Measurements from ENCODE around the gene ARID3A. TPM values are rescaled to one million over a fixed set of nuclear protein-coding genes. Genes with fewer than 3 reads are reported as not detected.

The ARID3A gene
- total and polyA plus RNA-seq, 2 of the 13 experiments (the other 11 are each of a cell fraction or from before 2014, with no cell fraction given): 71.3 to 77.9 TPM

DNA sequence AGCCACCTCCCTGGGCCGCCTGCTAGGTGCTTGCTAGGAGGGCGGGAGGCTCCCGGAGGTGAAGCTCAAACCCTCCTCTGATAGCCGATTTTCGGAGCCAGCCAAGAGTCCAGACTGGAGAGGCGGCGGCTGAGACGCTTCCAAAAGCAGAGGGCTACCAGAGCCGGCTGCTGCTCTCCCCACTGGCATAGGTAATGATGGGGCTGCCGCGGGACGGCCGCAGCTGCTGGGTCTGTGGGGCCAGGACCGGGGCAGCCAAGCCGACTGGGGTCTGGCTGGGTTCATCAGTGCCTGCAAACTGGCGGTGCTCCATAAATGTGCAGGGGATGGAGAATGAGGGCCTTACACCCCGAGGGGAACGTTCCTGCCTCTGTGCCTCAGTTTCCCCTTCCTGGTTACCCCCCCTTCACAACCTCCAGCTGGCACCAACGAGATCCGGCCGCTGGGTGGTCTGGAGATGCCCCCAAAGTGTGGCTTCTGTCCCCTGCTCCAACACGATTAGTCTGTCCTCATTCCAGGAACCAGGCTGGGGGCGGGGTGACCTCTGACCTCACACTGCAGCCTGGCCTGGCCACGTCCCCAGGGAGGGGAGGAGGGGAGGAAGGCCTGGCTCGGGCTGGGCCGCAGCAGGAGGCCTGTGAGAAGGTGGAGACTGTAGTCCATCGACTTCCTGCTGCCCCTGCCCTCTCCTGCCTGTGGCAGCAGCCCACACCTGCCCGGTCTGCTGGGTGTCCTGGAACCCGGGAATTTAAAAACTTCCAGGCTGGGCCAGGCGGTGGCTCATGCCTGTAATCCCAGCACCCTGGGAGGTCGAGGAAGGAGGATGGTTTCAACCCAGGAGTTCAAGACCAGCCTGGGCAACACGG, 54.5 kb downstream of the ARID3A start (continued):
- TF ChIP-seq, protein P1, sequence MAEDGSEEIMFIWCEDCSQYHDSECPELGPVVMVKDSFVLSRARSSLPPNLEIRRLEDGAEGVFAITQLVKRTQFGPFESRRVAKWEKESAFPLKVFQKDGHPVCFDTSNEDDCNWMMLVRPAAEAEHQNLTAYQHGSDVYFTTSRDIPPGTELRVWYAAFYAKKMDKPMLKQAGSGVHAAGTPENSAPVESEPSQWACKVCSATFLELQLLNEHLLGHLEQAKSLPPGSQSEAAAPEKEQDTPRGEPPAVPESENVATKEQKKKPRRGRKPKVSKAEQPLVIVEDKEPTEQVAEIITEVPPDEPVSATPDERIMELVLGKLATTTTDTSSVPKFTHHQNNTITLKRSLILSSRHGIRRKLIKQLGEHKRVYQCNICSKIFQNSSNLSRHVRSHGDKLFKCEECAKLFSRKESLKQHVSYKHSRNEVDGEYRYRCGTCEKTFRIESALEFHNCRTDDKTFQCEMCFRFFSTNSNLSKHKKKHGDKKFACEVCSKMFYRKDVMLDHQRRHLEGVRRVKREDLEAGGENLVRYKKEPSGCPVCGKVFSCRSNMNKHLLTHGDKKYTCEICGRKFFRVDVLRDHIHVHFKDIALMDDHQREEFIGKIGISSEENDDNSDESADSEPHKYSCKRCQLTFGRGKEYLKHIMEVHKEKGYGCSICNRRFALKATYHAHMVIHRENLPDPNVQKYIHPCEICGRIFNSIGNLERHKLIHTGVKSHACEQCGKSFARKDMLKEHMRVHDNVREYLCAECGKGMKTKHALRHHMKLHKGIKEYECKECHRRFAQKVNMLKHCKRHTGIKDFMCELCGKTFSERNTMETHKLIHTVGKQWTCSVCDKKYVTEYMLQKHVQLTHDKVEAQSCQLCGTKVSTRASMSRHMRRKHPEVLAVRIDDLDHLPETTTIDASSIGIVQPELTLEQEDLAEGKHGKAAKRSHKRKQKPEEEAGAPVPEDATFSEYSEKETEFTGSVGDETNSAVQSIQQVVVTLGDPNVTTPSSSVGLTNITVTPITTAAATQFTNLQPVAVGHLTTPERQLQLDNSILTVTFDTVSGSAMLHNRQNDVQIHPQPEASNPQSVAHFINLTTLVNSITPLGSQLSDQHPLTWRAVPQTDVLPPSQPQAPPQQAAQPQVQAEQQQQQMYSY (CRISPR knock-in tag; IDR thresholded peaks at IDR 0.05): peak; percentile 65; the same call in 1 of the 2 replicates
- peak; percentile 76; the same call in 1 of the 2 replicates for TF ChIP-seq PITX1 (CRISPR knock-in tag; IDR thresholded peaks at IDR 0.05)
- TF ChIP-seq HNRNPUL1 (IDR thresholded peaks at IDR 0.05; ENCODE audit: low read depth, low read length): no peak
- TF ChIP-seq, protein P2, sequence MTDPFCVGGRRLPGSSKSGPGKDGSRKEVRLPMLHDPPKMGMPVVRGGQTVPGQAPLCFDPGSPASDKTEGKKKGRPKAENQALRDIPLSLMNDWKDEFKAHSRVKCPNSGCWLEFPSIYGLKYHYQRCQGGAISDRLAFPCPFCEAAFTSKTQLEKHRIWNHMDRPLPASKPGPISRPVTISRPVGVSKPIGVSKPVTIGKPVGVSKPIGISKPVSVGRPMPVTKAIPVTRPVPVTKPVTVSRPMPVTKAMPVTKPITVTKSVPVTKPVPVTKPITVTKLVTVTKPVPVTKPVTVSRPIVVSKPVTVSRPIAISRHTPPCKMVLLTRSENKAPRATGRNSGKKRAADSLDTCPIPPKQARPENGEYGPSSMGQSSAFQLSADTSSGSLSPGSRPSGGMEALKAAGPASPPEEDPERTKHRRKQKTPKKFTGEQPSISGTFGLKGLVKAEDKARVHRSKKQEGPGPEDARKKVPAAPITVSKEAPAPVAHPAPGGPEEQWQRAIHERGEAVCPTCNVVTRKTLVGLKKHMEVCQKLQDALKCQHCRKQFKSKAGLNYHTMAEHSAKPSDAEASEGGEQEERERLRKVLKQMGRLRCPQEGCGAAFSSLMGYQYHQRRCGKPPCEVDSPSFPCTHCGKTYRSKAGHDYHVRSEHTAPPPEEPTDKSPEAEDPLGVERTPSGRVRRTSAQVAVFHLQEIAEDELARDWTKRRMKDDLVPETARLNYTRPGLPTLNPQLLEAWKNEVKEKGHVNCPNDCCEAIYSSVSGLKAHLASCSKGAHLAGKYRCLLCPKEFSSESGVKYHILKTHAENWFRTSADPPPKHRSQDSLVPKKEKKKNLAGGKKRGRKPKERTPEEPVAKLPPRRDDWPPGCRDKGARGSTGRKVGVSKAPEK (CRISPR knock-in tag; IDR thresholded peaks at IDR 0.05; ENCODE audit: borderline replicate concordance): no peak
- no peak for TF ChIP-seq TP53 (CRISPR knock-in tag; conservative IDR thresholded peaks at IDR 0.05)
- TF ChIP-seq ZNF281 (CRISPR knock-in tag; IDR thresholded peaks at IDR 0.05; ENCODE audit: borderline replicate concordance): peak; percentile 100
- peak; percentile 38 to 68; a peak in 3 of 4 replicates for TF ChIP-seq POLR2A (IDR thresholded peaks at IDR 0.05; ENCODE audit: insufficient read depth in 1 of 2, low read depth in 2 of 2, low read length in 2 of 2)
- no peak for TF ChIP-seq ZNF879 (CRISPR knock-in tag; IDR thresholded peaks at IDR 0.05)
- TF ChIP-seq ZNF891 (CRISPR knock-in tag; IDR thresholded peaks at IDR 0.05): no peak; the same call in 1 of the 2 replicates
- peak; percentile 56; the same call in 1 of the 2 replicates for TF ChIP-seq ZNF563 (CRISPR knock-in tag; IDR thresholded peaks at IDR 0.05)
- TF ChIP-seq ZNF496 (CRISPR knock-in tag; IDR thresholded peaks at IDR 0.05; ENCODE audit: insufficient replicate concordance): no peak
- TF ChIP-seq SALL1 (CRISPR knock-in tag; IDR thresholded peaks at IDR 0.05): peak; percentile 87
- TF ChIP-seq ZNF737 (CRISPR knock-in tag; IDR thresholded peaks at IDR 0.05; ENCODE audit: borderline replicate concordance): no peak
- no peak for TF ChIP-seq ZNF567 (CRISPR knock-in tag; IDR thresholded peaks at IDR 0.05; ENCODE audit: borderline replicate concordance)
- peak; percentile 56; the same call in 1 of the 2 replicates for TF ChIP-seq CEBPG (CRISPR knock-in tag; IDR thresholded peaks at IDR 0.05)
- TF ChIP-seq MTA3 (CRISPR knock-in tag; IDR thresholded peaks at IDR 0.05): no peak
- TF ChIP-seq ZNF605 (CRISPR knock-in tag; IDR thresholded peaks at IDR 0.05): peak; percentile 86
- 0 out of 2 replicates have a peak, but pooled peaks have one; percentile 50 for TF ChIP-seq BORCS8-MEF2B (CRISPR knock-in tag; IDR thresholded peaks at IDR 0.05)
- TF ChIP-seq JUN (CRISPR knock-in tag; IDR thresholded peaks at IDR 0.05): peak; percentile 19; the same call in 1 of the 2 replicates
- peak; percentile 86 for TF ChIP-seq MED1 (CRISPR knock-in tag; IDR thresholded peaks at IDR 0.05)
- peak; percentile 92 for TF ChIP-seq SAP130 (CRISPR knock-in tag; IDR thresholded peaks at IDR 0.05; ENCODE audit: low read depth)

Measured in HepG2 (cell line).